H1 (cell line): ENCODE measurements around the gene MACROD1. TPM values are rescaled to one million over a fixed set of nuclear protein-coding genes. Genes with fewer than 3 reads are reported as not detected.

Source experiments
- CEBPB ChIP-seq: IDR thresholded peaks from 2 replicates; pipeline ENCODE4 v1.6.1; 2012; ENCODE audit warnings: low read depth, low read length
- FOSL1 ChIP-seq: IDR thresholded peaks from 2 replicates; pipeline ENCODE4 v1.6.1; 2011; ENCODE audit warnings: mild to moderate bottlenecking, low read depth, low read length, moderate library complexity; ENCODE audit not compliant: insufficient read depth
- polyA plus RNA-seq, 7 experiments: library from polyadenylated mRNA; depleted of rRNA in 3 of 7; stranded (reverse) in 5 of 7; unstranded in 2 of 7; fragments of >200 nt in 5 of 7; fragments of 200-250 nt in 2 of 7; gene quantifications; 1 replicate in 5 of 7; 2 replicates in 1 of 7; 4 replicates in 1 of 7; pipeline versions ENCODE4 v1.2.1 to v1.2.3, GENCODE V29; 2011 to 2013; ENCODE audit warnings: missing spikeins in 2 of 7, mixed read lengths in 2 of 7
- total RNA-seq: library from RNA; stranded (reverse); fragmentation: NEBNext Ultra II Directional; extraction: Animal tissue kit (Norgen Biotek cat#: 25700); gene quantifications from 2 replicates; pipeline ENCODE4 v1.2.1, GENCODE V29; 2021

The MACROD1 gene
- total and polyA plus RNA-seq, 2 of the 8 experiments (the other 6 are each of a cell fraction or from before 2014, with no cell fraction given): 19.5 to 34.1 TPM

- TF ChIP-seq CEBPB (no peak), FOSL1 (no peak)
Observed at GRCh38 chr11:64004590-64004984, 161.3 kb downstream of the MACROD1 start (continued).
